ENCODE results near the gene RFC1.
"Not testable (repeated sequence)": the region's sequence is repeated elsewhere in the genome, so short reads cannot be mapped to it uniquely, and the experiment has no call there.

Gene RFC1, protein sequence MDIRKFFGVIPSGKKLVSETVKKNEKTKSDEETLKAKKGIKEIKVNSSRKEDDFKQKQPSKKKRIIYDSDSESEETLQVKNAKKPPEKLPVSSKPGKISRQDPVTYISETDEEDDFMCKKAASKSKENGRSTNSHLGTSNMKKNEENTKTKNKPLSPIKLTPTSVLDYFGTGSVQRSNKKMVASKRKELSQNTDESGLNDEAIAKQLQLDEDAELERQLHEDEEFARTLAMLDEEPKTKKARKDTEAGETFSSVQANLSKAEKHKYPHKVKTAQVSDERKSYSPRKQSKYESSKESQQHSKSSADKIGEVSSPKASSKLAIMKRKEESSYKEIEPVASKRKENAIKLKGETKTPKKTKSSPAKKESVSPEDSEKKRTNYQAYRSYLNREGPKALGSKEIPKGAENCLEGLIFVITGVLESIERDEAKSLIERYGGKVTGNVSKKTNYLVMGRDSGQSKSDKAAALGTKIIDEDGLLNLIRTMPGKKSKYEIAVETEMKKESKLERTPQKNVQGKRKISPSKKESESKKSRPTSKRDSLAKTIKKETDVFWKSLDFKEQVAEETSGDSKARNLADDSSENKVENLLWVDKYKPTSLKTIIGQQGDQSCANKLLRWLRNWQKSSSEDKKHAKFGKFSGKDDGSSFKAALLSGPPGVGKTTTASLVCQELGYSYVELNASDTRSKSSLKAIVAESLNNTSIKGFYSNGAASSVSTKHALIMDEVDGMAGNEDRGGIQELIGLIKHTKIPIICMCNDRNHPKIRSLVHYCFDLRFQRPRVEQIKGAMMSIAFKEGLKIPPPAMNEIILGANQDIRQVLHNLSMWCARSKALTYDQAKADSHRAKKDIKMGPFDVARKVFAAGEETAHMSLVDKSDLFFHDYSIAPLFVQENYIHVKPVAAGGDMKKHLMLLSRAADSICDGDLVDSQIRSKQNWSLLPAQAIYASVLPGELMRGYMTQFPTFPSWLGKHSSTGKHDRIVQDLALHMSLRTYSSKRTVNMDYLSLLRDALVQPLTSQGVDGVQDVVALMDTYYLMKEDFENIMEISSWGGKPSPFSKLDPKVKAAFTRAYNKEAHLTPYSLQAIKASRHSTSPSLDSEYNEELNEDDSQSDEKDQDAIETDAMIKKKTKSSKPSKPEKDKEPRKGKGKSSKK

GRCh38 chr4:39365830-39366771 is at the start of gene RFC1:
RFC1 (minus strand) TSS chr4:39366362; CDS start chr4:39366241, 121 bp downstream.
- TF ChIP-seq, protein P1, sequence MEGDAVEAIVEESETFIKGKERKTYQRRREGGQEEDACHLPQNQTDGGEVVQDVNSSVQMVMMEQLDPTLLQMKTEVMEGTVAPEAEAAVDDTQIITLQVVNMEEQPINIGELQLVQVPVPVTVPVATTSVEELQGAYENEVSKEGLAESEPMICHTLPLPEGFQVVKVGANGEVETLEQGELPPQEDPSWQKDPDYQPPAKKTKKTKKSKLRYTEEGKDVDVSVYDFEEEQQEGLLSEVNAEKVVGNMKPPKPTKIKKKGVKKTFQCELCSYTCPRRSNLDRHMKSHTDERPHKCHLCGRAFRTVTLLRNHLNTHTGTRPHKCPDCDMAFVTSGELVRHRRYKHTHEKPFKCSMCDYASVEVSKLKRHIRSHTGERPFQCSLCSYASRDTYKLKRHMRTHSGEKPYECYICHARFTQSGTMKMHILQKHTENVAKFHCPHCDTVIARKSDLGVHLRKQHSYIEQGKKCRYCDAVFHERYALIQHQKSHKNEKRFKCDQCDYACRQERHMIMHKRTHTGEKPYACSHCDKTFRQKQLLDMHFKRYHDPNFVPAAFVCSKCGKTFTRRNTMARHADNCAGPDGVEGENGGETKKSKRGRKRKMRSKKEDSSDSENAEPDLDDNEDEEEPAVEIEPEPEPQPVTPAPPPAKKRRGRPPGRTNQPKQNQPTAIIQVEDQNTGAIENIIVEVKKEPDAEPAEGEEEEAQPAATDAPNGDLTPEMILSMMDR (conservative IDR thresholded peaks at IDR 0.05; ENCODE audit: low read depth, low read length): no peak
- peak within 1 kb of the TSS; percentile 94 for H3K4me3 ChIP-seq (ENCODE audit: low read length)

DNA sequence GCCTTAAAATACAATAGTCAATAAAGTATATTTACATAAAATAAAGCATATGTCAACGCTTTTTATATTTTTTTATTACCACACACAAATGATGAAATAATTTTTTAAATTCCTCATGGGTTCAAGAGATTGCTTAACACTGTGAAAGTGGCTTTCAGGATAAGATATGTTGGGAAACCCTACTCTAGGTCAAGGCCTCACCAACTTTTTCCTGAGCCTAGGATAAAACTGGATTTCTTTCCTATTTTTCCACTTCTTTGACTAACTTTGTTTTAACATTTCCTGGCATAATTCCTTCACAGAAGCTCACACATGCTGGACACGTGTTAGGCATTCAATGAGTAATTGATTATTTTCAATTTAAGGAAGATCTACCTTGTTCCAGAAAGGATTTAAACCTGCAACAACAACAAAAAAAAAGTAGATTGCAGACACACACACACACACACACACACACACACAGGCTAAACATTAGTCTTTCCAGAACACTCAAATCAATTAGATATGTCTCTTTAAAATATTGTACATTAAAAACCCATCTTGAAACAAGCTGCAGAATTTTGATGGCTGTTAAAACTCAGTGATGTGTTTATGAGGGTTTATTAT is 49.6 kb upstream of the RFC1 start:
- no peak overlapping the region for H3K4me3 ChIP-seq (ENCODE audit: low read length)
- no peak for DNase-seq (ENCODE audit: low read depth)
- TF ChIP-seq, protein P1 (conservative IDR thresholded peaks at IDR 0.05; ENCODE audit: low read depth, low read length): no peak

More at GRCh38 chr4:39365830-39366771, at the start of gene RFC1:
- DNase-seq (ENCODE audit: low read depth): peak; percentile 75

GRCh38 chr4:39411561-39411960 is 45.4 kb upstream of the RFC1 start:
- not testable (repeated sequence) for DNase-seq (ENCODE audit: low read depth); H3K4me3 ChIP-seq (ENCODE audit: low read length)

DNA sequence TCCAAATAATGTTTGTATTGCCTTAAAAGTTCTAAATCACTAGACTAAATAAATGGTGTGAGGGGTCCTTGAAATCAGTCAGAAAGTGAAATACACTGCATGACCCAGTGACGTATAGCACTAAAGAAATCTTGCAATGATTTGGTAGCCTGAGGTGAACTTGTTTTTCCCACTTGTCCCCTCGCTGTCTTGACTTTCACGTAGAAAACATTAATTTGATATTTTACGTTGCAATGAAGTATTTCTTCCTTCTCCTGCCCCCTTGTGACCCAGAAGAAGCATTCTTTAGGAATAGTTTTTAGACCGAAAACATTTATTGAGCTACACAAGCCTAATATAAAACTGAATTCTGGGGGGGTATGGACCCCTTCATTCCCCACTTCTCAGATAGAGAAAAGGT is 44.3 kb upstream of the RFC1 start:
- TF ChIP-seq, protein P1 (conservative IDR thresholded peaks at IDR 0.05; ENCODE audit: low read depth, low read length): peak; percentile 31
- no peak for DNase-seq (ENCODE audit: low read depth)
- H3K4me3 ChIP-seq (ENCODE audit: low read length): no peak overlapping the region

- H3K4me3 ChIP-seq (ENCODE audit: low read length): no peak overlapping the region
- DNase-seq (ENCODE audit: low read depth): no peak
- TF ChIP-seq, protein P1 (conservative IDR thresholded peaks at IDR 0.05; ENCODE audit: low read depth, low read length): no peak
Measured at GRCh38 chr4:39407584-39407885, 41.4 kb upstream of the RFC1 start.

GRCh38 chr4:39406763-39407583 is 40.8 kb upstream of the RFC1 start, which contains the start of gene KLB:
KLB (plus strand) TSS chr4:39406930; CDS start chr4:39406950, 20 bp downstream.
- no peak for DNase-seq (ENCODE audit: low read depth)
- TF ChIP-seq, protein P1 (conservative IDR thresholded peaks at IDR 0.05; ENCODE audit: low read depth, low read length): no peak
- H3K4me3 ChIP-seq (ENCODE audit: low read length): no peak within 1 kb of the TSS

DNA sequence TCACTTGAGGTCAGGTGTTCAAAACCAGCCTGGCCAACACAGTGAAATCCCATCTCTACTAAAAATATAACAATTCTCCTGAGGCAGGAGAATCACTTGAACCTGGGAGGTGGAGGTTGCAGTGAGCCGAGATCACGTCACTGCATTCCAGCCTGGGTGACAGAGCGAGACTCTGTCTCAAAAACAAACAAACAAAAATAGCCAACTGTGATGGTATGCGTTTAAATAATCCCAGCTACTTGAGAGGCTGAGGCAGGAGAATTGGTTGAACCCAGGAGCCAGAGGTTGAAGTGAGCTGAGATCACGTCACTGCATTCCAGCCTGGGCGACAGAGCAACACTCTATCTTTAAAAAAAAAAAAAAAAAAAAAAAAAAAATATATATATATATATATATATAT is 35.5 kb upstream of the RFC1 start:
- DNase-seq (ENCODE audit: low read depth); H3K4me3 ChIP-seq (ENCODE audit: low read length): not testable (repeated sequence)
